T follicular helper cell (primary cell): ENCODE data around the gene C4orf50.
"Not testable (repeated sequence)": the region's sequence is repeated elsewhere in the genome, so short reads cannot be mapped to it uniquely, and the experiment has no call there.

Experiments used
- DNase-seq: peaks from one replicate; pipeline ENCODE4 v3.0.0-alpha.2; 2020; ENCODE audit warnings: low read depth

The C4orf50 gene

DNA sequence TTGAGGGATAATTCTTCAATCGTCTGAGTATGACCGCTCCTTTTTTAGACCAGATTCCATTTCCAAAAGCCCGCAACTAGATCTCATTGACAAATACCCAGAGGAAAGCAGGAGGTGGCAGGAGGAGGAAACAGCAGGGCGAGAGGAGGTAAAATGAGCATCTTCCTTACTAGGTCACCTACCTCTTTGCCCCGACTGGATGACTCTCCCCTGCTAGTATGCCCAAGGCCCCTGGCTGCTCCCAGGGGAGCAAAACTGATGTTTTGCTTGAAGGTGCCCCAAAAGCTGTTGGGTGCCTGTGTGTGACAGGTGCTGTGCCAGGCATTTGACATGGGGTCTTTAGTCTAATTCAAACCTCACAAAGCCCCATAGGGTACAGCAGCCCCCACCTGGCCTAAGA, 48.9 kb downstream of the C4orf50 start:
- no peak for DNase-seq

DNA sequence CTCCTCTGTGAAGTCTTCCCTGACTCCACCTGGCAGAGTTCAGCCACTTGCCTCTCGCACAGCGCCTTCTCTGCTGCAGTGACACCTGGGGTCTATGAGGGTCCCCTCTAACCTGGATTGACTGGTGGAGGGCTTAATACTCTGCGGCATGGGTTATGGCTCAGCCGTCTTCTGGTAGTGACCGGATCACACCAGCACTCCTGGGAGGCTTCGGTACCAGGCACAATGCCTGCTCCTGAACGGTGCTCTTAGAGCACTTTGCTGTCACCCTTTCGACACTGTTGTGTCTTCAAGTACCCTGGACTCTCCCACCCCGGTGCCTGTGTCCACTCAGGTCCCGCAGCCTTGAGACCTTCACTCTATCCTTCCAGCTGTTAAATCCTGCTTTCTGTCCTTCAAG, 50.0 kb downstream of the C4orf50 start:
- no peak for DNase-seq

- no peak for DNase-seq
Observed at GRCh38 chr4:5967783-5968182, 50.4 kb downstream of the C4orf50 start.

DNA sequence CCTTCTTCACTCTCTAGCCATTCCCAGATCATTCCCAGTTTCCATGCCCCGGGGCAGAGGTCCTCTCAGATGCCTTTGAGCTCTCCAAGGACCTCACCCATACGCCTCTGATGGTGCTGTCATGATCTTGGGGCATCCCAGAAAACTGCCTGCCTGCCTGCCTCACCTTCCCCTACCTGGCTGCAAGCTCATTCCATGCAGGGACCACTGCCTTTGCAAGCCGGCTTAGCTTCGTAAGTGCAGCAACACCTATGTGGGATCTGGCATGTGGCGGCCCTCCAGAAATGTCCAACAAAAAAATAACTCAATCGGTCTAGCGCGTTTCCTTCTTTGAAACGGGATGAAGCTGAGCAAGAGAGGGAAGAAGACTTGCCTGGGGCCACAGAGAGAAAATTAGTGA, 53.0 kb downstream of the C4orf50 start:
- DNase-seq = no peak

DNA sequence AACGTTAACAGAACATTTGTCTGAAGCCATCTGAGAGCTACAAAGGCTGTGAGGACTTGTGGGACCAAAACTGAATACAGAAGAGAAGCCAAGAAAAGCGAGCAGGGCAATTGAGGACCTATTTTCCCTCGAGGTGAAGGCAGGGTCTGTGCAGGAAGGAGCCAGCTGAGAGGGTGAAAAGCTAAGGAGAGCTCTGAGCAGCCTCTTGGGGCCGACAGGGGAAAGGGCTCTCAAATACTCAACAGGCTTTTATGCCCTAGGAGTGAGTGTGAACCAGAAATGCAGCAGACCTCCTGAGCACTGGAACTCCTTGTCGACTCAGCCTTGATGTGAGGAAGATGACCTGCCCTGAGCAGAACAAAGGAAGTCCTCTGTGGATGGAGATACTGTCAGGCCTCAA, 54.2 kb downstream of the C4orf50 start:
- DNase-seq = no peak

- DNase-seq = no peak
Observed at GRCh38 chr4:5963611-5964010, 54.6 kb downstream of the C4orf50 start.

- no peak for DNase-seq
Observed at GRCh38 chr4:5962416-5962815, 55.8 kb downstream of the C4orf50 start.

GRCh38 chr4:5960252-5960880, 57.9 kb downstream of the C4orf50 start:
- no peak for DNase-seq

DNA sequence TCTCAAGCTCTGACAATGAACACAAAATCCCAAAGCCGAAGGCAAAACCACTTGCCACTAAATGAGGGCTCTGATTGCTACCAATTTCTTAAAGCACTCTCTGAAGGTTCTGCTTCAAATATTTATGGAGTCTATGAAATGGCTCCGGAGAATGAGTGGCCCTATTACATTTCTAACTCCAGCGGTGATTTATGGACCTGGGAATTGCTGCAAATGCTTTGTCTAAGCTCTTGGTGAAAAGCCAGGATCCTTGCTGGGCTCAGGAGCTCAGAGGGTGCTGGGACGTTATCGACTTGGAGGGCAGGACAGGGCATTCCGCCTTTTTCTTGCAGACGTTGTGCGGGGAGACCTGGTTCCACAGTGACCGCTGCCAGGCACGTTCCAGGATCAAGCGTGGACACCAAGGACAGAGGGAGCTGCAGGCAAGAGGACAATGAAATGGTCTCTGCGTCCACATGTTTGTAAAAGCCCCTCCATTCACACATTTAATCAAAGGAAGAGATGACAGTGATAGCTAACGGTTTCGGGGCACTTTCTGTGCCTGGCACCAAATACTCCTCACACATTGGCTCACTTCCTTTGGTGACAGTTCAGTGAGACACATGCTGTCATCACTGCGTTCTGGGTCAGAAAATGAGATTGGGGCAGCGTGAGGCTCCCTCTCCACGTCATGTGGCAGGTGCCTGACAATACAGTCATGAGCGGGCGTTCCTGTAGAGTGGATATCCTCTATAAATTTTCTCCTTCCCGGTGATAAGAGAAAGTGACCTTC, 58.8 kb downstream of the C4orf50 start:
- DNase-seq = no peak

DNA sequence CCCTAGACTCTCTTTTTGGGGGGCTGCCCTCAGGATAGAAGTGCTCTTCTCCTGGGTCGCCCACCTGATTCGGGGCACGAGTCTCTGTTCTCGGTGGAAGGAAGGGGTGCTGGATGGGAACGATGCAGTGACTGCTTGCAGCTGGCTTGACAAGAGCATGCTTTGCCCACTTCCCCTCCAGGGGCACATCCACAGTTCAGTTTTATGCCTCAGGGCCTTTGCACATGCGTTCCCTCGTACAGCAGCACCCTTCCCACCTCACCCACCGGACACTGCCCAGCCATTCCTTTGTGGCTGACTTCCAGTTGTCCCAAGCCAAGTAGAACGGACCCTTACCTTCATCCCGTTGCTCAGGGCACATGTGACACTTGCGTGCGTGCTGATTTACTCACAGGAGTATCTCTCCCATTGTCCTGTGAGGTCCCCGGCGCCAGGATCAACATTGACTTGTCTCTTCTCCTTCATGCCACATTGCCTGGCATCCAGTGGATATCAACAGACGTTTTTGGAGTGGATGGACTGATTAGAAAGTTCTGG, 60.0 kb downstream of the C4orf50 start:
- DNase-seq = no peak

DNA sequence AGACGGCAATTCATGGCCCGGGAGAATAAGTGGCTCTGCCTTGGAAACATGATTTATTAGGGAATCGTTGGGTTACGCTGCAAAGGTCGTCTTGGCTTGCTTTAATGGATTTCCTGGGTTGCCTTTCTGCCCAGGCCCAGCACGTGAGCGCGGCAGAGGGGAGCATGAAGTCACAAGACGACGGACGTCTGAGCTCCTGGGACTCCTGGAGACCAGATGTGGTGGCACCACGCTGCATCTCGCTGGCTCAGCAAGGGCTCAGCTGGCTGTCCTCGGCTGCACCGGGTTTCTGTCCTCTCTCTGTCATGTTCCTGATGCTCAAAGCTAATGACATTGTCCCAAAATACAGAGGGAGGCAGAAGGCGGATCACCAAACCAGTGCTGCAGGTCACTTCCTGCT, 61.2 kb downstream of the C4orf50 start:
- no peak for DNase-seq

GRCh38 chr4:5956285-5957021, 61.8 kb downstream of the C4orf50 start:
- DNase-seq = no peak

- DNase-seq = no peak
Observed at GRCh38 chr4:5955856-5956255, 62.4 kb downstream of the C4orf50 start.

GRCh38 chr4:5955201-5955821, 62.9 kb downstream of the C4orf50 start:
- no peak for DNase-seq

- no peak for DNase-seq
Observed at GRCh38 chr4:5954056-5954760, 64.0 kb downstream of the C4orf50 start.

DNA sequence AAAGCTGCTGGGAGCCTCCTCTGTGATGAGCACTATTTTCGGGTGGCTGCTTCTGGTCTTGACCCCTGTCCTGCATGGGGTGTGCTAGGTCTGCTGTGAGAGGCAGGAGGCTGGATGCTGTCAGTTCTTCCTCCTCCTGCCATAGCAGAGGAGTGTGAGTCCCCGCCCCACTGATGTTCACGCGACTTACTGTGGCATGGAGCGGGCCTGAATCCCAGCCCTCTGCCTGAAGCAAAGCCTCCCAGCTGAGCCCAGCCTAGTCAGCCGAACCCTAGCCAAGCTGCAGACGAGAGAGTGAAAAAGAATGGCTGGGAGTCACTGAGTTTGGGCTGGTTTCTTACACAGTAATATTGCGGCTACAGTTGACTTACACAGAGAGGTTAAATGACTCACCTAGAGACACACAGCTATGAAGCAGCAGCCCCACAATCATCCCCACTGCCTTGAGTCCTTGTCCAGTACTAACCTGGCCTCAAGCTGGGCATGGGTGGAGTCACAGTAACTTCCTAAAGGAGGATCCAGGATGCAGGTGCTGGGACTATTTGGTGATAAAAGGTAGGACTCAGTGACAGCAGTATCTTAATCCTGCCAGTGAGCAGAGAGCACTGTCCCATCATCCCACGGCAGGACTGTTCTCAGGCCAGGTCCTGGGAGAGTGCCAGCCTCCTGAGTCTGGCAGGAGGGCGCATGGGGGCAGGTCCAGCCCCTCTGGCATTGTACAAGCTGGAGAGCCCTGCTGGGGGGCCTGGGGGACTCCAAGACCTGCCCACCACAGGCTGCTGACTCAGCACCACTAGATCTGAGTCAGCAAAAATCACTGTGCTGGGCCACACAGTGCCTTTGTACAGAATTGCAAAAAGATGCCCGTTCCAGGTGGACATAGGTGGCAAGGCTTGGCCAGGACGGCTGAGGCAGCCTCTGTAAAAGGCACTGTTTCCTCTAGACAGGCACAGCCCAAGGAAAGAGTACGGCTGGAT, 65.0 kb downstream of the C4orf50 start:
- no peak for DNase-seq

DNA sequence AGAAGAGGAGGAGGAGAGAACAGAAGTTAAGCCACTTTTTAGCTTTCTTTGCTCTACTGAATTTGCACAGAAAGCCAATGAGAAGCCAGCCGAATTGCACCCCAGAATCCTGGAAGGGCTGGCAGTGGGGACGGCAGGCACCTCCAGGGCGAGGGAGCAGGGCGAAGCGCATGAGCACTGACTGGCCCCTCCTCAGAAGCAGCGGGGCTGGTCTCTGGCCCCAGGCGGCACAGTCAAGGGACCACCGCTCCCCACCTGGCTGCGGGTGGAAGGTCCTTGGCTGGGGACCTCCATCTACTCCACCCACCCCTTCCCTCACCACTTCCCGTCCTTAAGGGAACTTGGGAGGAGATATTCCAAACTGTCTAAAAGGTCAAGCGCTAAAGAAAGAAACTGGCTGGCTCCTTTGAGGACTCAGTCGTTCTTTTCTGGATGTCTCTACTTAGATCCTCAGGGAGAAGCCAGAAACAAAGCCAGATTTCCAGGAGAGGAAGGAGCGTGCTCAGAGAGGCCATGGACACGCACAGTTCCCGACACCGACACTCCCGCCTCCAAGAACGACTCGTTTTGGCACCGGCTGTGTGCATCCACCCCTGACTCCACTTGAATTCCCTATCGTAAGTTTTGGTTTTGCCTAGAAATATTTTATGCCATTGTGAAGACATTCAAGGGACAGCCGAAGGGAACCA, 65.8 kb downstream of the C4orf50 start:
- no peak for DNase-seq

DNA sequence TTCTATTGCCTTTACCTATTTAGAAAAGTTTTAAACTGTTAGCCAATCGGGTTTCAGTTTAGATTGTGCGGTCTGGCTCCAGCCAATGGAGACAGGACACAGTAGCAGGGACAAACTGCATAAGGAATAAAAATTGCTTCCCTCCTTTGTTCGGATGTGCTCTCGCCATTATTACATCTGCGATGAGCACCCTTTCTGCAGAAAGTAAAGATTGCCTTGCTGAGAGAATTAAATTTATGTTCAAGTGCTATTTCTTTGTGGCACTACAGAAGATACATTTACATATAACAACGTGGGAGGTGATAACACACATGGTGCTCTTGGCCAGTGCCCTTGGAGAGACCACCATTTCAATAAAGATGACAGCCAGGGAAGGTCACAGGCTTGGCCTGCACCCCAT, 71.6 kb downstream of the C4orf50 start:
- DNase-seq = not testable (repeated sequence)

DNA sequence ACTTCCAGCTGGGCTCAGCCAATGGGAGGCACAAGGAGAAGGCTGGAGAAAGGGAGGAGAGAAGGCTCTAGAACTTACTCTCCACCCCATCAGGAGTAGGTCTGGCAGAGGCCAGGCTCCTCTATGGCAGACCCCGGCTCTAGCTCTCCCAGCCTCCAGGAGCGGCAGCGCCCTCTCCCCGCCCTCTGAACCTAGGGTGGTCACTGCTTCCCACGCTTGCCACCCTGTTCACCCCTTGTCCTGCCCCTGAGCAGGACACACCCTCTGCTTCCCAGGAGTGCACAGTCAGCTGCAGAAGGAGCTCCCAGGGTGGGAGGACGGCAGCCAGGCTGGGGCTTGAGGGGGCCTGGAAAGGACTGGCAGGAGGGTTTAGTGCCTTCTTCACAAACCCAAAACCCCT, 72.3 kb downstream of the C4orf50 start:
- no peak for DNase-seq

DNA sequence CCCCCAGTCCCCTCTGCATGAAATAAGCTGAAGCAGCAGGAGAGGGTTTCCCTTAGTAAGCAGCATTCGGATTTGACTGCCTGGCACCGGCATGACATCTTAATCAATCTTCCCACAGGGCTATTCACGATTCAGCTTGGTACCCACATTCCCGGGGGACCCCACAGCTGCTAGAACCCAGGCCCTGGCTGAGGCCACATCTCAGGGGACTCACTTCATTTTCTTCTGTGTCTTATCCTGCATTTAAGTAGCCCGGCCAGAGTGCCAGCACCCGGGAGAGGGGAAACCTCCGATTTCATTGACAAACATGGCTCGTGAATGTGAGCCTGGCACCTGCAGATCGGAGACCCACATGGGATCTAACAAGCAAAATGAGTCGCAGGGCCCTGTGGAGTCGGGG, 73.1 kb downstream of the C4orf50 start:
- DNase-seq = no peak
